Pancreas (tissue), 10 donors: ENCODE measurements around the gene RAB30. TPM values are rescaled to one million over a fixed set of nuclear protein-coding genes. Genes with fewer than 3 reads are reported as not detected.

Experiments used
- ATAC-seq, 4 donors: fragments of 200-7000 bp; cut with Tn5 transposase; one replicate each; pipeline versions ENCODE4 v1.8.0 to v1.9.1; 2020; ENCODE audit warnings: mild to moderate bottlenecking in 4 of 4, moderate library complexity in 4 of 4
- DNase-seq, 6 donors: peaks; one replicate each; pipeline ENCODE4 v3.0.0-alpha.2; 2020
- FAIRE-seq: peaks from 2 replicates; lab custom pipeline; 2012; peaks lifted over from hg19 to GRCh38; lab: Jason Lieb, UNC
- H3K27ac ChIP-seq, 4 donors: fragments of 200-600 bp; sonication (generic); 1 replicate in 3 of 4; 2 replicates in 1 of 4; pipeline versions ENCODE4 v1.5.0 to v1.8.0; 2020
- H3K27me3 ChIP-seq, 4 donors: fragments of 200-600 bp; one replicate each; pipeline ENCODE4 v1.8.0; 2021
- H3K36me3 ChIP-seq, 3 donors: fragments of 200-600 bp; sonication (generic) in 1 of 3; one replicate each; pipeline versions ENCODE4 v1.5.0 to v1.8.0; 2020 to 2021
- H3K4me1 ChIP-seq, 3 donors: fragments of 200-600 bp; one replicate each; pipeline ENCODE4 v1.8.0; 2021
- H3K4me3 ChIP-seq, 4 donors: fragments of 200-600 bp; sonication (generic) in 2 of 4; one replicate each; pipeline versions ENCODE4 v1.5.0 to v1.8.0; 2020 to 2021
- H3K9me3 ChIP-seq, 4 donors: fragments of 200-600 bp; one replicate each; pipeline ENCODE4 v1.8.0; 2021
- CTCF ChIP-seq, 4 donors: fragments of 200-600 bp; sonication (generic) in 3 of 4; IDR thresholded peaks; one replicate each; pipeline versions ENCODE4 v1.5.0 to v1.8.0; 2021; ENCODE audit warnings: antibody characterized with exemption in 4 of 4
- WGBS, 2 donors: extraction: QIAGEN DNeasy Blood & Tissue Kit; methylation state at CpG; one replicate each; pipeline ENCODE4 v1.1.7; 2013; 5-methylcytosine and 5-hydroxymethylcytosine counted together
- intact Hi-C, 3 donors: fragments of 100-400 bp; cut with DNase I; formaldehyde crosslinking; loops; one replicate each; pipeline versions ENCODE4 v1.11.1 to v1.14.2; 2022
- polyA plus RNA-seq, 2 donors: library from polyadenylated mRNA; stranded (reverse); fragments of 200-250 nt; gene quantifications; one replicate each; pipeline ENCODE4 v1.2.3, GENCODE V29; 2013
- total RNA-seq, 6 donors: library from RNA; stranded (reverse); fragmentation: NEBNext Ultra II Directional in 4 of 6; extraction: Animal tissue kit (Norgen Biotek cat#: 25700) in 4 of 6; gene quantifications; one replicate each; pipeline versions ENCODE4 v1.2.1 to v1.2.4, GENCODE V29; 2021 to 2023
- donor health status: healthy with polysubstance abuse.
- donor health status: DM: no; HTN: no; CAD: no; lungs with moderate emphysema.
- donor health status: DM: no; HTN: no; CAD: no.
- donor health status: control.
- donor health status: control.
- donor health status: Bipolar disorder and iron deficiency.
- donor health status: DM: yes; HTN: yes; CAD: no.
- donor health status: DM: no; HTN: no; CAD: no.
- donor health status: DM: no; HTN: no; CAD: no.
- donor health status: DM: yes; HTN: yes; CAD: no.

Gene RAB30
- total and polyA plus RNA-seq, 8 donors, result 1.0 to 6.7 (median 4.9) TPM

DNA sequence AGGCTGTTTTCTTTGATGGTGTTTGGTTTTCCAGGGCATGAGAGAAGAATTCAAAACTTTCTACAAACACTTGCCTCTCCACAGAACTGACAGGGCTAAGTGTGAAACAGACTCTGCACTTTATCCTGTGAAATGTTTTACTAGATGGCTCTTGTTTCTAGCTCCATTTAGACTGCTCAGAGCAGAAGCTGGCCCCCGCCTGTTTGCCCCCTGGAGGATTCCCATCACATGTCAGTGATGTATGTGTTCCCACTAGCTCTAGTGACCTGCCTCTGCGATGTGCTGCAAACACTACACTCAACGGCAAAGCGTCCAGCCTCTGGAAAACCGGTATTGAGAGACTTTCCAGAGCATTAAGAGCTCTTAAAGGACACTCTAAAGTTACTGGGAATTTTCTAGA is 43.9 kb upstream of the RAB30 start:
- WGBS, 2 donors, result 77 to 78% methylated on average over 5 of the region's 5 CpGs
- Histone ChIP-seq H3K9me3 (no peaks in the 10 kb centered on the region), H3K4me3 (no peak overlapping the region), H3K27me3 (no peaks in the 10 kb centered on the region), H3K4me1 (no peaks in the 10 kb centered on the region), H3K36me3 (no peaks in the 10 kb centered on the region), H3K27ac (no peak overlapping the region)
- no peak for TF ChIP-seq CTCF (IDR thresholded peaks at IDR 0.05)
- no peak for FAIRE-seq
- no peak for DNase-seq
- intact Hi-C loops, result no loop called here
- ATAC-seq, result peak in 1 of 4 donors; percentile 33

- H3K36me3 ChIP-seq, result no peaks in the 10 kb centered on the region
- H3K9me3 ChIP-seq, result no peaks in the 10 kb centered on the region
- FAIRE-seq (no peak), ATAC-seq (no peak), DNase-seq (no peak)
- 93 to 97% methylated on average over 3 of the region's 3 CpGs for WGBS, 2 donors
- no peak for TF ChIP-seq CTCF (IDR thresholded peaks at IDR 0.05)
- no peak overlapping the region for H3K27ac ChIP-seq
- H3K4me1 ChIP-seq, result no peaks in the 10 kb centered on the region
- no peak overlapping the region for H3K4me3 ChIP-seq
- intact Hi-C loops, result no loop called here
- no peaks in the 10 kb centered on the region for H3K27me3 ChIP-seq
Measured at GRCh38 chr11:83115026-83115425, 43.3 kb upstream of the RAB30 start.

GRCh38 chr11:83112886-83113285 is 41.2 kb upstream of the RAB30 start:
- Histone ChIP-seq H3K9me3 (no peaks in the 10 kb centered on the region), H3K4me1 (no peaks in the 10 kb centered on the region), H3K27me3 (no peaks in the 10 kb centered on the region), H3K27ac (no peak overlapping the region), H3K36me3 (no peaks in the 10 kb centered on the region), H3K4me3 (no peak overlapping the region)
- TF ChIP-seq CTCF (IDR thresholded peaks at IDR 0.05), result no peak
- DNase-seq (no peak), ATAC-seq (no peak), FAIRE-seq (no peak)
- intact Hi-C loops, result no loop called here
- 76 to 87% methylated on average over 2 of the region's 2 CpGs for WGBS, 2 donors

DNA sequence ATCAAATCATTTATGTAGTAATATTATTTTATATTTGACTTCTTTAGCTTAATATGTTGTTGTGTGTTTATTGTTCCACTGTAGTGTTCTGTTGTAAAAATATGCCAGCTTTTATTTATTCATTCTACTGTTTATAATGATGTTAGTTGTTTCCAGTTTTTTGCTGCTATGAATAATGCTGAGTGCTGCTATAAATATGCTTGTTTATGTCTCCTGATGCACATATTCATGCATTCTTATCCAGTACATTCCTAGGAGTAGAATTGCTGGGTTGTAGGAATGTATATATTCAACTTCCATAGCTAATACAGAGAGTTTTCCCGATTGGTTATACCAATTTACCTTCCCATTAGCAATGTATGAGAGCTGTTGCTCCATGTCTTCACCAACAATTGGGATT is 33.5 kb upstream of the RAB30 start:
- WGBS, 2 donors, result 68 to 83% methylated on average over 1 of the region's 1 CpG
- Histone ChIP-seq H3K9me3 (no peaks in the 10 kb centered on the region), H3K27ac (no peak overlapping the region), H3K27me3 (no peaks in the 10 kb centered on the region), H3K4me1 (no peaks in the 10 kb centered on the region), H3K36me3 (no peaks in the 10 kb centered on the region), H3K4me3 (no peak overlapping the region)
- TF ChIP-seq CTCF (IDR thresholded peaks at IDR 0.05), result no peak
- ATAC-seq, result no peak
- intact Hi-C loops, result no loop called here
- FAIRE-seq, result no peak
- no peak for DNase-seq

GRCh38 chr11:83102834-83103233 is 31.1 kb upstream of the RAB30 start:
- DNase-seq (no peak), ATAC-seq (no peak), FAIRE-seq (no peak)
- Histone ChIP-seq H3K27me3 (no peaks in the 10 kb centered on the region), H3K4me3 (no peak overlapping the region), H3K9me3 (no peaks in the 10 kb centered on the region), H3K36me3 (no peaks in the 10 kb centered on the region), H3K4me1 (no peaks in the 10 kb centered on the region), H3K27ac (no peak overlapping the region)
- TF ChIP-seq CTCF (IDR thresholded peaks at IDR 0.05), result no peak
- intact Hi-C loops, result no loop called here
- 83 to 85% methylated on average over 3 of the region's 3 CpGs for WGBS, 2 donors
